HG02973 (cell line): ENCODE data around the gene RBMS2.

Source experiments
- ATAC-seq: cut with Tn5 transposase; IDR thresholded peaks from one replicate; pipeline ENCODE4 v1.9.1; 2021; ENCODE audit warnings: moderate library complexity; ENCODE audit not compliant: unreplicated experiment

The RBMS2 gene

GRCh38 chr12:56578983-56579546, 57.4 kb downstream of the RBMS2 start:
- no peak for ATAC-seq

GRCh38 chr12:56581418-56582145, 60.0 kb downstream of the RBMS2 start:
- ATAC-seq = no peak

GRCh38 chr12:56585098-56585497, 63.5 kb downstream of the RBMS2 start:
- ATAC-seq = no peak

- no peak for ATAC-seq
Measured at GRCh38 chr12:56589783-56590182, 68.2 kb downstream of the RBMS2 start.

GRCh38 chr12:56590237-56590830, 68.7 kb downstream of the RBMS2 start:
- ATAC-seq = no peak

- no peak for ATAC-seq
Measured at GRCh38 chr12:56591126-56591525, 69.5 kb downstream of the RBMS2 start.

GRCh38 chr12:56591961-56592360, 70.3 kb downstream of the RBMS2 start:
- ATAC-seq = no peak

- ATAC-seq = no peak
Measured at GRCh38 chr12:56593909-56594621, 72.4 kb downstream of the RBMS2 start.

GRCh38 chr12:56596815-56597214, 75.2 kb downstream of the RBMS2 start:
- ATAC-seq = no peak

- ATAC-seq = no peak
Measured at GRCh38 chr12:56599041-56599440, 77.4 kb downstream of the RBMS2 start.

GRCh38 chr12:56599797-56600196, 78.2 kb downstream of the RBMS2 start:
- no peak for ATAC-seq

GRCh38 chr12:56600753-56601152, 79.1 kb downstream of the RBMS2 start:
- ATAC-seq = no peak

- ATAC-seq = no peak
Measured at GRCh38 chr12:56601503-56601902, 79.9 kb downstream of the RBMS2 start.

- no peak for ATAC-seq
Measured at GRCh38 chr12:56602239-56602638, 80.6 kb downstream of the RBMS2 start.

- ATAC-seq = no peak
Measured at GRCh38 chr12:56604355-56604754, 82.7 kb downstream of the RBMS2 start.

GRCh38 chr12:56614627-56615026, 93.0 kb downstream of the RBMS2 start:
- no peak for ATAC-seq

- no peak for ATAC-seq
Measured at GRCh38 chr12:56616244-56616643, 94.6 kb downstream of the RBMS2 start.

GRCh38 chr12:56616925-56617324, 95.3 kb downstream of the RBMS2 start:
- no peak for ATAC-seq

- no peak for ATAC-seq
Measured at GRCh38 chr12:56622535-56622934, 100.9 kb downstream of the RBMS2 start.

- no peak for ATAC-seq
Measured at GRCh38 chr12:56626701-56627100, 105.1 kb downstream of the RBMS2 start.

- no peak for ATAC-seq
Measured at GRCh38 chr12:56628671-56629458, 107.2 kb downstream of the RBMS2 start.
